HFFc6 (cell line): ENCODE data around the gene ZNF710. TPM values are rescaled to one million over a fixed set of nuclear protein-coding genes. Genes with fewer than 3 reads are reported as not detected.

Source experiments
- DNase-seq: peaks from one replicate; pipeline ENCODE4 v3.0.0-alpha.2; 2018
- H3K27ac Mint-ChIP-seq: 2 replicates; pipeline ENCODE4 v1.8.0; 2020; ENCODE audit warnings: mild to moderate bottlenecking, mixed read lengths
- H3K27me3 Mint-ChIP-seq: 2 replicates; pipeline ENCODE4 v1.8.0; 2021; ENCODE audit warnings: mild to moderate bottlenecking, moderate library complexity, mixed read lengths; ENCODE audit not compliant: insufficient read depth
- H3K36me3 Mint-ChIP-seq: 2 replicates; pipeline ENCODE4 v1.8.0; 2021; ENCODE audit warnings: low read depth, mixed read lengths
- H3K4me1 Mint-ChIP-seq: 2 replicates; pipeline ENCODE4 v1.8.0; 2020; ENCODE audit warnings: low read depth, mixed read lengths
- H3K4me3 Mint-ChIP-seq: 2 replicates; pipeline ENCODE4 v1.8.0; 2020; ENCODE audit warnings: mild to moderate bottlenecking, moderate library complexity, mixed read lengths
- H3K9me3 Mint-ChIP-seq: 2 replicates; pipeline ENCODE4 v1.8.0; 2020; ENCODE audit warnings: mild to moderate bottlenecking, mixed read lengths
- total RNA-seq, 6 experiments: library from RNA; stranded (reverse); fragmentation: NEBNext Ultra II Directional; extraction: Animal tissue kit (Norgen Biotek cat#: 25700); gene quantifications; 2 replicates in 1 of 6; 3 replicates in 5 of 6; pipeline ENCODE4 v1.2.3, GENCODE V29; 2021
- TF ChIP-seq, protein P1 (sequence below): fragments of 200-600 bp; sonication (generic); IDR thresholded peaks from 2 replicates; pipeline ENCODE4 v1.5.0; 2021; ENCODE audit warnings: antibody characterized with exemption, mild to moderate bottlenecking

The ZNF710 gene
- total RNA-seq, 6 experiments from 2014 or later: 17.6 to 23.3 (median 20.3) TPM

DNA sequence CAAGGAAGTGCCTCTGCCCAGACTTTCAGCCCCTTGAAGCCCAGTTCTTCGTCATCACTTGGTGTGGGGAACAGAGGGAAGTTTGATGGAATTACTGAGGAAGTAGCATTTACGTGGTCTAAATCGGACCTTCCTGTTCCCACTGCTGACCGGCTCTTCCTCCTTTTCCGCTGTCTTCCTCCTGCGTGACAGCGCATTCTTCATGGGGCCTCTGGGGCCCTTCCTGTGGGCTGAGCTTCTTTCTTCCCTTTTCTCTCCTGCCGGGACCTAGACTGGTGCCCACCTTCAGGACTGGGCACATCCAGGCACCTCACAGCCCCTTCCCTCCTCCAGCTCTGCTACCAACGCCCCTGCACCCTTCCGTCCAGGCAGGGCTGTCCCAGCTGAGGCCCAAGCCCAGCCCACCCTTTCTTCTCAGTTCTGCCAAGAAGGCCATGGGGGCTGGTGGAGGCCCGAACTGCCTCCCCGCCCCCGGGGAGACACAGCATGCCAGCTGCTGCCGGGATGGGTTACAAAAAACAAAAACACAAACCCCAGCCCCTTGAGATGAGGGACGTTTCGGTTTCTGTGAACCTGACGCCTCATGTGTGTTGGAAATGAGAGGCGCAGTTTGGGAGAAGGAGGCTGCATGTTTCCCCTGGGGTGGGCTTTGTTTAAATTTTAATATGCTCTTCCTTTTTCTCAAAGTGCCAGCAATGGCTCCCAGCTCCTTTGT lies 19.1 kb downstream of the ZNF710 start:
- no peaks in the 10 kb centered on the region for H3K36me3 Mint-ChIP-seq
- no peak overlapping the region for H3K27ac Mint-ChIP-seq
- peaks cover 5% of the 10 kb centered on the region; the same call in 1 of the 2 replicates for H3K4me1 Mint-ChIP-seq
- H3K4me3 Mint-ChIP-seq: no peak overlapping the region
- no peak for DNase-seq
- TF ChIP-seq, protein P1, sequence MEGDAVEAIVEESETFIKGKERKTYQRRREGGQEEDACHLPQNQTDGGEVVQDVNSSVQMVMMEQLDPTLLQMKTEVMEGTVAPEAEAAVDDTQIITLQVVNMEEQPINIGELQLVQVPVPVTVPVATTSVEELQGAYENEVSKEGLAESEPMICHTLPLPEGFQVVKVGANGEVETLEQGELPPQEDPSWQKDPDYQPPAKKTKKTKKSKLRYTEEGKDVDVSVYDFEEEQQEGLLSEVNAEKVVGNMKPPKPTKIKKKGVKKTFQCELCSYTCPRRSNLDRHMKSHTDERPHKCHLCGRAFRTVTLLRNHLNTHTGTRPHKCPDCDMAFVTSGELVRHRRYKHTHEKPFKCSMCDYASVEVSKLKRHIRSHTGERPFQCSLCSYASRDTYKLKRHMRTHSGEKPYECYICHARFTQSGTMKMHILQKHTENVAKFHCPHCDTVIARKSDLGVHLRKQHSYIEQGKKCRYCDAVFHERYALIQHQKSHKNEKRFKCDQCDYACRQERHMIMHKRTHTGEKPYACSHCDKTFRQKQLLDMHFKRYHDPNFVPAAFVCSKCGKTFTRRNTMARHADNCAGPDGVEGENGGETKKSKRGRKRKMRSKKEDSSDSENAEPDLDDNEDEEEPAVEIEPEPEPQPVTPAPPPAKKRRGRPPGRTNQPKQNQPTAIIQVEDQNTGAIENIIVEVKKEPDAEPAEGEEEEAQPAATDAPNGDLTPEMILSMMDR: no peak
- H3K9me3 Mint-ChIP-seq: no peaks in the 10 kb centered on the region
- peaks cover 2% of the 10 kb centered on the region; the same call in 1 of the 2 replicates for H3K27me3 Mint-ChIP-seq

DNA sequence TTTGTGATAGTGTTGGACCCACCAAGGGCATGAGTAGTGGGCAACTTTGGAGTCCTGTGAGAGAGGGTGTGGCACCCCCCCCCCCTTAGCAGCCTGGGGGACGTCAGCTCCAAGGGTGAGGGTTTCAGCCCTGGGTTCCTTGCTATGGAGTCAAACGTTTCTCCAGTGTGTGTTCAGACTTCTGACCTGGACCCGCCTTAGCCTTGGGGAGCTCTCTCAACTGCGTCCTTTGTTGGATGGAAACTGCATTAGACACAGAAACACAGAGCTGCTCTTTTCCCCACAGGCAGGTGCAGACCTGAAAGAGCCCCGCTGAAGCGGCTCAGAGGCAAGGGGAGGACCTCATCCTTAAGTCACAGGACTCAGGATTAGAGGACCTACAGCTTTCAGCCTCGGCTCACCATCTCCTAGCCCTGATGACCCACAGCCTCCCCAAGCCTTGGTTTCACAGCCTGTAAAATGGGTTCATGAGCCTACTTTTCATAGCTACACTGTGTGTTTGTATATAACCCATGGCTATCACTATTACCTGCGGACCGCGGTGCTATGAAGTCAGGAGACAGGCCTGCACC lies 19.9 kb downstream of the ZNF710 start:
- no peak overlapping the region for H3K4me3 Mint-ChIP-seq
- no peaks in the 10 kb centered on the region for H3K9me3 Mint-ChIP-seq
- peaks cover 11% of the 10 kb centered on the region; the same call in 1 of the 2 replicates for H3K4me1 Mint-ChIP-seq
- H3K27me3 Mint-ChIP-seq: peaks cover 2% of the 10 kb centered on the region; the same call in 1 of the 2 replicates
- TF ChIP-seq, protein P1: no peak
- no peaks in the 10 kb centered on the region for H3K36me3 Mint-ChIP-seq
- no peak for DNase-seq
- no peak overlapping the region for H3K27ac Mint-ChIP-seq

- no peaks in the 10 kb centered on the region for H3K9me3 Mint-ChIP-seq
- no peaks in the 10 kb centered on the region for H3K36me3 Mint-ChIP-seq
- peaks cover 2% of the 10 kb centered on the region; the same call in 1 of the 2 replicates for H3K27me3 Mint-ChIP-seq
- peaks cover 11% of the 10 kb centered on the region; the same call in 1 of the 2 replicates for H3K4me1 Mint-ChIP-seq
- no peak for DNase-seq
- H3K27ac Mint-ChIP-seq: no peak overlapping the region
- H3K4me3 Mint-ChIP-seq: no peak overlapping the region
- TF ChIP-seq, protein P1: no peak
These were observed 21.2 kb downstream of the ZNF710 start for GRCh38 chr15:90022345-90022744.

- Mint-ChIP-seq H3K36me3 (no peaks in the 10 kb centered on the region), H3K9me3 (no peaks in the 10 kb centered on the region), H3K27ac (no peak overlapping the region), H3K27me3 (peaks cover 2% of the 10 kb centered on the region; the same call in 1 of the 2 replicates), H3K4me3 (no peak overlapping the region), H3K4me1 (peaks cover 11% of the 10 kb centered on the region; the same call in 1 of the 2 replicates)
- DNase-seq: no peak
- TF ChIP-seq, protein P1: no peak
These were observed 22.0 kb downstream of the ZNF710 start for GRCh38 chr15:90022905-90023700.

DNA sequence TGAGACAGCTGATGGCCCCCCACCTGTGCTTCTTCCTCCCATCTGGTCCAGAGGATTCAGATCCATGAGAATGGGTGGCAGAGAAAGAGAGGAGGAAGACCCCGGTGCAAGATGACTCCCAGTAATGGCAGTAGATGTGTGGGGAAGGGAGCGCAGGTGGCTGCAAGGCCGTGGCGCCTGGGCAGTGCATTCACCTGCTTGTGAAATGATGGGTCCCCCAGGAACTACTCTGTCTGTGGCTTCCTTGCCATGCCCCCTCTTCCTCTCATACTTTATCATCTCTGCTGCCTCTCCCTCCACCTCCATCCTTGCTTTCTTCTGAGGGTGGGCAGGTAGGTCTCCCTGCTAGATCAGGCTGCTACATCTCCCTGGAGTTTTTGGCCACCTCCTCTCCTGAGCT lies 23.3 kb downstream of the ZNF710 start:
- Mint-ChIP-seq H3K36me3 (peaks cover 7% of the 10 kb centered on the region), H3K4me1 (peaks cover 7% of the 10 kb centered on the region; the same call in 1 of the 2 replicates), H3K9me3 (no peaks in the 10 kb centered on the region), H3K27me3 (peaks cover 2% of the 10 kb centered on the region; the same call in 1 of the 2 replicates), H3K4me3 (no peak overlapping the region), H3K27ac (no peak overlapping the region)
- TF ChIP-seq, protein P1: no peak
- DNase-seq: no peak
